ENCODE measurements around the gene TRIM2.
"Not testable (repeated sequence)": the region's sequence is repeated elsewhere in the genome, so short reads cannot be mapped to it uniquely, and the experiment has no call there.

Gene TRIM2

DNA sequence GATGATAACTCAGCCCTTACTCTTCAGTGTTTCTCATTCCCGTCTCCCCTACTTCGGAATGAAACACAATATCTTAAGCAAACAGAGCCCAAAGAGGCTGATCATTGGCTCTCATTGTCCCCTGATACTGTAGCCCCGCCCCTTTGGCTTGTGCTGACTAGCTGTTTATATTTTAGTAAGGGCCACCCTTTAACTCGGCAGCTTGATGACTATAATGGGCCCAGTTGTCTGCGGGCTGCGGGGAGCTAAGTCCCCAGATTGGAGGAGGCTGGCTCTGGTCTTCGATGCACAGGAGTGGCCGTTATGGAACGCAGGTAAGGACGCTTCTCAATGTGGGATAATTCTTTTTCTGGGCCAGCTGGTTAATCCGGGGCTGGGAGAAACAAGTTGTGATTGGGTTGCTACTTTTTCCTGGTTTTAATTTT lies at the start of gene TRIM2:
Gene TRIM2 (plus strand): TSS at position 197 of the 425 bp plus-strand sequence. CDS start 88 bp downstream, at position 285.
- peak; percentile 50 for DNase-seq

DNA sequence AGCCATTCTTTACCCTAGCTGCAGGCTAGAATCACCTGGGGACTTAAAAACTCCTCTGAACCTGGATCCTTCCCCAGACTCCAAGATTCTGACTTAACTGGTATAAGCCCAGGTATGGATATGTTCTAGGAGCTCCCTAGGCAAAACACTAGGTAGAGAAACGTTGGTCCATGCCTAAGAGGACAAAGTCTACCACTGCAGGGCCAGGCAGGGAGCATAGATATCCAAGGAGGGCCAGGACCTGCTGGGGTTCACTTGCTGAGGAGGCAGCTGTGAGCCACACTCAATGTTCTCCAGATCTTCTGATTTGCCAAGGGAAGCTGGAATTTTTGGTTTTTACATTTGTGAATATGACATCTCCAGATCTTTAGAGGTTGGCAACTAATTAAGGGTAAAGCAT lies 48.6 kb upstream of the TRIM2 start:
- no peak for DNase-seq

DNA sequence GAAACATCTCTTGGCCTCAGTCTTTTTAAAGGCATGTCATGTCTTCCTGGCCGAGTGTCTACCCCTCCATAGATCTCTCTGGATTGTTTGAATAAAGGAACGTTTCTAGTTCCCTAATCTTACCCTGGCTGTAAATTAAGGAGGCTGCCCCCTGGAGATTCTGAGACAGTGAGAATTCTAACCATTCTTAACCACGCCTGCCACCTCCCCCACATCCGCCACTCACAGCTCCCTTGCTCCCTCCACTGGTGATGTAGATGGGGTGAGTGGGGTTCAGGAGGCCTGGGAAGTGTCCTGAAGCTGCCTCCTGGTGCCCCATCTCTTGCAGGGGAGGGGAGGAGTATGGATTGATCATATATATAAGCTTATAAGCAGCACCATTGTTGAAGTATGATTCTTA lies 48.0 kb upstream of the TRIM2 start:
- no peak for DNase-seq

DNA sequence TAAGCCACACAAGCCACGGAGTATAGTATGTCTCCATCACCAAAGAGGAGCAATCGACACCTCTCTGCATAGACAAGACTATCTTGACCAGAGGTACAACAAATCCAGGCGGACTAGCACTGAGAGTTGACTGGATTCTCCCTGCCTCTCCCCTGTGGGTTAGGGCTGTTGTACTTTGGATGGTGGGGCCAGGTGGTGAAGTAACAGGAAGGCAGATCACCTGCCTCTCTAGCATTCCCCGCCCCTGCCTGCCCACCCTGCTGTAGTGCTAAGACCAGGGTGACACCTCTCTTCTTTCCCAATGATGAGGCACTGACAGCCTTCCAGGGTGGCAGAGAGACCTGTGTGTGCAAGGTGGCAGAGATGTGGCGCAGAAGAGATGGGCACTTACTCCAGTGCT lies 47.5 kb upstream of the TRIM2 start:
- no peak for DNase-seq

DNA sequence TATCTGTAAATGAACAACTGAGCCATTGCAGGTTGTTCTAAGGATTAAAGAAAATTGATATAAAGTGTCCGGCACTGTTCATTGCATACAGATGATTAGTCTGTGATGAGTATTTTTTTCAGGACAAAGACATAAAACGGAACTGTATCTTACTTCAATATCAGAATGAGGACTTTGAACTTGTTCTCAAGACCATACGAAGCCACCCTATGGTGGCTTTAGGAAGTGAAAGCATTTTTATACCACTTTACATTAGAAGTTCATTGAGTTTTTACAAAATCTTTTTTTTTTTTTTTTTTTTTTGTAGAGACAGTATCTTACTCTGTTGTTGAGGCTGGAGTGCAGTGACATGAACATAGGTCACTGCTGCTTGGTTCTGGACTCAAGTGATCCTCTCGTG lies 45.2 kb upstream of the TRIM2 start:
- DNase-seq = no peak

DNA sequence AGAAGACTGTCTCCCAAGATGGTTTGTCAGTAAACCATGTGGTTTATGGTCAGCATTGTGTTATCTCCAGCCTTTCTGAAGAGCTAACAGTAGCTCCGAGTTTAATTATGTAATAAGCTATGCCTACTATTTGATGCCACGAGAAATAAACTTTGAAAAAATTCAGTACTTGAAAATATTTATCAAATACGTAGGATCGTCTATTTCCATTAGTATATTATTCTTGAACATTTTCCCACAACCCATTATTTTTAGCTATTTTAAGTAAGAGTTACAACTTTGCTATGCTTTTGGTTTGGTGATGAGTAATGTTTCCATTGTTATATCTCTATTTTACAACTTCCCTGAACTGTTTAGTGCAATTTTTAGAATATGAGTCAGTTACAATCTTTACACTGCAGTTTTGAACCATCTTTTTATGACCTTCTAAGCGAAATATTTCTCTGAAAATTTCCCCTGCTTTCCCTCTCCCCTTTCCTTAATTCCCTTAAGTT lies 44.5 kb upstream of the TRIM2 start:
- DNase-seq = no peak

DNA sequence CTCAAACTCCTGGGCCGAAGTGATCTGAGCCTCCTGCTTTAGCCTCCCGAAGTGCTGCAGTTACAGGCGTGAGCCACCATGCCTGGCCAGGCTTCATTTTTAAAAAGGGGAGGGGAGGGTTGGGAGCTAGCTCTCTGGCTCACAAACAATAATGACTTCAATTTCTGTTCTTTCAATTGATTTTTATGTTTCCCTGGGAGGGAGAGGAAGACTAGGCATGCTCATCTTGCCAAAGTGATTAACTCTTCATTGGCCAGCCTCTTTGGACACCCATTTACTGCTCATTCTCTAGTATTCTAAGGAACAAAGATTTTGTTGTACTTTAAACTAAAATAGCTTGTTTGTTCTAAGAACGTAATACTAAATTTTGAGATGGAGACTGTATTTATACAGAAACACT lies 43.4 kb upstream of the TRIM2 start:
- DNase-seq = no peak

DNA sequence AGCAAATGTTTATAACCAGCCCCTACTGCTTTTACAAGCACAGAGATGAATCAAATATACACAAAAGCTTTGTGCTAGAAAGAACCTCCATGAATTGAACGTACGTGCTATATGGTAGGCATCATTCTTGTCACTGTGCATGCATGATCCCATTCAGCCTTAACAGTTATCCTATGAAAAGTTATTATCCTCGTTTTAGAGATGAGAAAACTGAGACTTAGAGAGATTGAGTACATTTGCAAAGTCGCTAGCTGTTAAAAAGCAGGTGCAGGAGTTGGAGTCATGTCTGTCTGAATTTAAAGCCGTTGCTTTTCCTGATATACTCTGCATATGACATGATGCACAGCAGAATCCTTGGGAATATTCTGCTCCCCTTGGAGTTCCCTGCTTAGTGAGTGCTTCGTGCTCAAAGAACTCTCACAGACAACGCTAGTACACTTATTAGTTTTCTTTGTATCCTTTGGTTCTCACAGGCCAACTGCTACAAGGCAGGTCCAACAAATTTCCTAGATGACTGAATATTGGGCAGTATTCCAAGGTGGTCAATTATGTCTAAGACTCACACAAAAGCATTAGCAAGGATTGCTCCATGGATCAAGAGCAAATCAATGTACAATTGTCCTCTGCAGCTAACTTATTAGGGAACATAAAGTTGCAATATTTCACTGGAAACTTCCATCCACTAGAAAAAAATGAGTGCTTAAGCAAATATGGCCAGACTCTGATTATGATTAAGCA lies 42.8 kb upstream of the TRIM2 start:
- peak; percentile 8 for DNase-seq

DNA sequence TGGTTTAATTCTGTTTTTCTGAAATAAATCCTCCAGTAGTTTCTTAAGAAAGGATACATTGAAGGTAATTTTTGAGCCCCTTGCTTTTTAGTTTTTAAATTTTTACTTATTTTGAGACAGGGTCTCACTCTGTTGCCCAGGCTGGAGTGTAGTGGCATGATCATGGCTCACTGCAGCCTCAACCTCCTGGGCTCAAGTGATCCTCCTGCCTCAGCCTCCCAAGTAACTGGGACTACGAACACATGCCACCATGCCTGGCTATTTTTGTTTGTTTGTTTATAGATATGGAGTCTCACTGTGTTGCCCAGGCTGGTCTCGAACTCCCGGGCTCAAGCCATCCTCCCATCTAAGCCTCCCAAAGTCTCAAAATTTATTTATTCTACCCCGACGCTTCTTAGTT lies 39.0 kb upstream of the TRIM2 start:
- not testable (repeated sequence) for DNase-seq

DNA sequence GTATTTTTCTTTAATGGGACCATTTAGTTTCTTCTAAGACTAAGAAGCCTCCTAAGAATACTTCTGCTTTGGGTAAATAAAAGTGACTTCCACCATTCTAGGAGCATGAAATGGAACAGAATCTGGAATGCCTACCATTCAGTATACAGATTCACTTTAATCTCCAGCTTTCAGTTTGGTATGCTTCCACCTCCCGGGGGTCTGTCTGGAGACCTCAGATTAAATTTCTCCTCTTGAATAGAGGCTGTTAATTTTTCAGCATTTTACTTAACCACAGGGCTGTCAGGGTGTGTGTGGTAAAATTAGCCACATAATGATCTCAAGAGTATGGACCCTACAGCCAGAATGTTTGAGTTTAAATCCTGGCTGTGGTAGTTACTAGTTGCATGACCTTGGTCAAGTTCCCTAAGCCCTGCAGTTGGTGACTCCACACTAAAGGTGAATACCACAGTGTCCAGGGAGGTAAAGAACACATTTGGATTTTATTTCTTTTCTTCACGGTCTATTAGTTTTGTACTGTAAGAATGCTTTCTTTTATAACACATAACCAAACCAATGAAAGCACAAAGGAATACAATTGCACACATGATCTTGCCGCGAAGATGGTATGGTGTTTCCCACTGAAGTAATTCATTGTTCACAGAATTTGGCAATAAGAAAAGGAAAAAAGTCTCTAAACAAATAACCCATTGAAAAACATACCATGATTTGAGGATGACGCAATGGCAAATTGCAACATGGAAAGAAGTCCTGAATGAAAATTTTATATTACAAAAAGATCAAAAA lies 37.3 kb upstream of the TRIM2 start:
- no peak for DNase-seq

DNA sequence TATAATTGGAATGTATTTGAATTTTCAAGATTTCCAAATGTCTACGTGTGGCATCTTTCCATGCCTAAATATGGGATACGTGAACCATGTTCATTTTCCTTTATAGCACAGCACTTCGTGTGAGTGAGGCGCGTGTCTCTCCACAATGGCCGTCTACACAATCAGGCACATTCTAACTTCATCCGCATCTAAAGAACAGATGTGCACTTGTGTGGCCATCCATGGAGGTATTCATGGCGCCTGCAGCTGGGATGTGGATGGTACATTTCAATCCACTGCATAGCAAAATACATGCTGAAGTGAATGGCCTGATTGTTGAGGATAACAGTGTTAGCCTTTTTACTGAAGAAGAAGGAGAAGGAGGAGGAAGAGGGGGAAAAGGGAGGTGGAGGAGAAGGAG lies 34.5 kb upstream of the TRIM2 start:
- DNase-seq = no peak

DNA sequence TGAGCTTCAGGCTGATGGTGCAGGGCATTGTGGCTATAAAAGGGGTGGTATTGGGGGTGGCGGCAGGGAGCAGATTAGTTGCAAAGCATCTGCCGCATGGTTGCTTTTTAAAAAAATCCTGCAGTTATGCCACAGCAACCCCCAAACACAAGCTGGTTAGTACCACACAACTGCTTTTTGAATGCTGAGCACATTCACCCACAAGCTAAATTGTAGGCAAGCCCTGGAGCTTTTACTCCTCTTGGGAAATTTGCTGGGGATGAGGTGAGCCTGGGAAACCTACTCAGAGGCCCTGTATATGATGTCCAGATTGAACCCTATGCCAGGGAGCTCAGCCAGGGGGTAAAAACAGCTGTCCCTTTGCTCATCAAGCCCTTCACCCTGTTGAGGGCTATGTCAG lies 33.8 kb upstream of the TRIM2 start:
- DNase-seq = no peak

DNA sequence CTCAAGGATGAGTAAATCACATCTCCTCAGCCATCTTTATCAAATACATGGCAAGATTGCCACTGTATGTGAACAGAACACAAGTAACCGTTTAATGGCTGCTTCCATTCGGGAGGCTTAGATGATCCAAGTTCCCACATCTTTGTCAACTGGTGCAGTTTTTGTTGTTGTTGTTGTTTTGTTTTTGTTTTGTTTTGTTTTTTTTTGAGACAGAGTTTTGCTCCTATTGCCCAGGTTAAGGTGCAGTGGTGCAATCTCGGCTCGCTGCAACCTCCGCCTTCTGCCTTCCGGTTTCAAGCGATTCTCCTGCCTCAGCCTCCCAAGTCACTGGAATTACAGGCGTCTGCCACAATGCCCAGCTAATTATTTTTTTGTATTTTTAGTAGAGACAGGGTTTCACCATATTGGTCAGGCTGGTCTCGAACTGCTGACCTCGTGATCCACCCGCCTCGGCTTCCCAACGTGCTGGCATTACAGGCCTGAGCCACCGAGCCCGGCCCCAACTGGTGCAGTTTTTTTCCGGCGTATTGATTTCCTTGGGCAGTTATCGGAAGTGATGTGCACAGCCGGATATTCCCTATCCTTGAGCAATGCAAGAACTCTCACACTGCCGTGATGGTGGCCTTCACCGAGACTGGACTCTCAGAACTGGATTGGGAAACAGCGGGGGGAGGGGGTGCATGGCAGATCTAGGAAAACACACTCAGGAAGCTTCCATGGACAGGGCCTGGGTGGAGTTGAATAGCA lies 29.2 kb upstream of the TRIM2 start:
- no peak for DNase-seq

DNA sequence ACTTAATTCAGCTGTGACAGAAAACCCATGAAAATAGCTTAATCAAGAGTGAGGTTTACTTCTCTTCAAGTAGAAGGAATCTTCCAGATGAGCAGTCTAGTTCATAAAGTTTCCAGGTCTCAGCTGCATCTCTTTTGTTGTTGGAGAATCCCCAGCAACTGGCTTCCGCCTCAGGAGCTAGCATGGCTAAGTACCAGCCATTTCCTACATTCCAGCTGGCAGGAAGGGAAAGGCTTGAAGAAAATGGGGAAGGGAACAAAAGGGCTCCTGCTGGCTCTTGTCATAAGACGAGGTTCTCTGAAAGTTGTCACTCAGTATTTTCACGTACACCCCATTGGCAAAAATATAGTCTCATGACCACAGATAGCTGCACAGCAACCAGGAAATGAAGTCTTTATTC lies 27.3 kb upstream of the TRIM2 start:
- DNase-seq = no peak

DNA sequence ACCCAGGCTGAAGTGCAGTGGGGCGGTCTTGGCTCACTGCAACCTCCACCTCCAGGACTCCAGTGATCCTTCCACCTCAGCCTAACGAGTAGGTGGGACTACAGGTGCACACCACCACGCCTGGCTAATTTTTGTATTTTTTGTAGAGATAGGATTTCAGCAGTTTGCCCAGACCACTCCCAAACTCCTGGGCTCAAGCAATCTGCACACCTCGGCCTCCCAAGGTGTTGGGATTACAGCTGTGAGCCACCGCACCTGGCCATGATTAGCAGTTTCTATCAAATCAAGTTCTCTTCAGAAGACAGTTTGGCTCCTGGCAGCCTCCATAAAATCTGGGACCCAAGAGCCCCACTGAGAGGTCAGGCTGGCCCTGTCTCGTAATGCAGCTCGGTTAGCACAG lies 26.4 kb upstream of the TRIM2 start:
- DNase-seq = no peak

DNA sequence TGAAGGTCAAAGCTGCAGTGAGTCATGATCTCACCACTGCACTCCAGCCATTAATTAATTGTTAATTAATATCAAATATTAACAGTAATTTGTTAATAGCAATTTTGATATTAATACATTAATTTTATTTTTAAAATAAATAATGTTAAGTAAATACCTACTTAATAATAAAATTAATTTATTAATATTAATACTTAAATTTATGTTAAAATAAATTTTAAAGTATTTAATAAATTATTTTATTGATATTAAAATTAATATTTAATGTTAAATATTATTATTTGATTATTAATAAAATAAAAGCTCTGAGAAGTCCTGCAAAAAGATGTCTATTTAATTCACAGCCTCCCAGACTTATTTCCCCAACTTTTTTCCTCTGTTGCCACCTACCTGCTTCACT lies 25.1 kb upstream of the TRIM2 start:
- DNase-seq = no peak

DNA sequence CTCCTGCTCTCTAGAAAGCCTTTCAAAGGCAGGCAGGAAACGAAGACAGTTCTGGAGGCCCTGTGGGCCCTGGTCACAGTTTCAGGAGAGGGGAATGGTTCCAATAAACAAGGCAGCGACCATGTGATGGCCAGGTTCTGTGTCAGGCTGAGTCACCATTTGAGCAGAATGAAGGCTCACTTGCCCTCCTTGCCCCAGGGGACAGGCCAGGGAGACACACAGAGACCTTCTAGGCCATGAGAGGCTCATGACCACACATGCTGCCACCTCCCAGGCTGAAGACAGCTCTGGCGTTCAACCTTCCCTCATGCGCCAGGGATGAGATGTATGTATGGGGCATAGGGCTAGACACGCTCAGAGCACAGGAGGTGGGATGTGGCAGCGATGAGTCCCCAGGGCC lies 22.9 kb upstream of the TRIM2 start:
- DNase-seq = no peak

DNA sequence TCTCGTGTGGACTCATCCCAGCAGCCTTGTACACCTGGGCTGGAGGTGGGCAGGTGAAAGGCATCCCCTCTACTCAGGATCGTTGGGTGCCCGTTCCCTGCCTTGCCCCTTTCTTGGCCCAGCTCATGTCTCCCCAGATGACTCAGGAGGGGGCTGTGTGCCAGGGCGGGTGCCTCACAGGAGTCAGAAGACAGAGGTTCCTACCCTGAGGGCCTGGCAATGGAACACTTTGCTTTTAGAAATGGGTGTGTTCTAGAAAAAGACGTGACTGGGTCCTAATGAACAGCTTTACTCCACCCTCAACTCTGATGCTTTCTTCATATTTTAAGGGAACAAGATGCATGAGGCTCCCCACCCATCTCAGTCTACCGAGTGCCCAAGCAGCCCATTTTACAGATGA lies 22.5 kb upstream of the TRIM2 start:
- no peak for DNase-seq

DNA sequence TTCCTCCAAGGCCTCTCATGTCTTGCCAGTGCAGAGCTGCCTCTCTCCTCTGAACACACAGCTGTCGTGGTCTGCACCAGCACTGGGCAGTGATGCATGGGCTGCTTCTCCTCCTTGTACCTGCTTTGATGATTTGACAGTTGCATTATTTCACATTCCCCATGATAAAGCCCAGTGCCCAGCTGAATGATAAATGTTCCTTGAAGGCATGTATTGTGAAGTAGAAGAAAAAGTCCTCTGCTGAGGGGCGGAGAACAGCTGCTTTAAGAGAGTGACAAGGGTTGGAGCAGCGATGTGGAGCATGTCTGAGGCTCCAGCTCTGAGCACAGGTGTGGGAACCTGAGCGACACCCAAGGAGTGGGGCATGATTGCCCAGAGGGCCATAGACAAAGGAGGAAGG lies 21.1 kb upstream of the TRIM2 start:
- DNase-seq = no peak

DNA sequence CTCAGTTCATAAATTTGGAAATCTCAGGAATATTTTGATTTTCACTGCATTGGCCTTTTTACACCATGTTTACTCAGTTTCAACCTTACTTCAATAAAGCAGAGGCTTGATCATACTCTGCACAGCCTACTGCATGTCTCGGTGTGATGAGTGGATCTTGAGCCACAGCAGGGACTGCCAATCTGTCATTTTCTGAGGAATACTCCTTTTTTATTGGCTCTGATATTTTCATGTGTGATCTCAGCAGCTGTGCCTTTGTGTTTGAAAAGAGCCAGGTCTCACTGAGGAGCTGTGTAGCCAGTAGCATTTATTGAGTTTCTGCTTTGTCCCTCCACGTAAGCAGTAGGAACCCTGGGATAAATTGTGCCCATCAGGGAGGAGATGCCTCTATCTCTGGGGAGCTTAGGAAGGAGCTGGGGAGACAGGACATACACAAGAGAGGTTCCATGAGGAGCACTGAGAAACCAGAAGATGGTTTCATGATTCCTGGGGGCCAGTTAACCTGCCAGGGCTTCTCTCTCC lies 18.9 kb upstream of the TRIM2 start:
- no peak for DNase-seq

DNA sequence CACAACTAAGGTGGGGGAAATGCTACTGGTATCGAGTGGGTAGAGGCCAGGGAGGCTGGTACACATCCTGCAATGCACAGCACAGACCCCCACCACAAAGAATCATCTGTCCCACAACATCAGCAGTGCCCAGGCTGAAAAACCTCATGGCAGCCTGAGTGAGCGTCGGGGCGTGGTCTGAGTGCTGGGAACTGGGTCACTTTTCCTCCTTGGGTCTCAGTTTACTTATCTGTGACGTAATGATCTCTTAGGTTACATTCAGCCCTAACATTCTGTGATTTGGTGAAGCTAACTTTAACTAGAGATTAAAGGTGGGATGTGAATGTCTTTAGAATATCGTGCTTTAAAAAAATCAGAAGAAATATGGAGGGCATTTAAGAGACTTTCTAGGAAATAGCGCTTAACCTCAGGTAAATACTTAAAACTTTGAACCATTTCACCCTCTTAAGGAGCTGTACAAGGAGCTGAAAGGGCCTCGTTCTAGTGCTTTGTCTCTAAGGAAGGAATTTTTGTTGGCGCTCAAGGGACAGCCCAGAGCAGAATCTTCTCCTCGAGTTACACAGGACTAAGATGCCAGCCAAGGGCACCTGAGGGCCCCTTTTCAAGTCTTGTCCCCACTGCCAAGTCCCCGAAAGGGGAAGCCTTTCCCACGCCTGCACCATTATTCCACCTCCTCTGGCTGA lies 18.1 kb upstream of the TRIM2 start:
- no peak for DNase-seq

DNA sequence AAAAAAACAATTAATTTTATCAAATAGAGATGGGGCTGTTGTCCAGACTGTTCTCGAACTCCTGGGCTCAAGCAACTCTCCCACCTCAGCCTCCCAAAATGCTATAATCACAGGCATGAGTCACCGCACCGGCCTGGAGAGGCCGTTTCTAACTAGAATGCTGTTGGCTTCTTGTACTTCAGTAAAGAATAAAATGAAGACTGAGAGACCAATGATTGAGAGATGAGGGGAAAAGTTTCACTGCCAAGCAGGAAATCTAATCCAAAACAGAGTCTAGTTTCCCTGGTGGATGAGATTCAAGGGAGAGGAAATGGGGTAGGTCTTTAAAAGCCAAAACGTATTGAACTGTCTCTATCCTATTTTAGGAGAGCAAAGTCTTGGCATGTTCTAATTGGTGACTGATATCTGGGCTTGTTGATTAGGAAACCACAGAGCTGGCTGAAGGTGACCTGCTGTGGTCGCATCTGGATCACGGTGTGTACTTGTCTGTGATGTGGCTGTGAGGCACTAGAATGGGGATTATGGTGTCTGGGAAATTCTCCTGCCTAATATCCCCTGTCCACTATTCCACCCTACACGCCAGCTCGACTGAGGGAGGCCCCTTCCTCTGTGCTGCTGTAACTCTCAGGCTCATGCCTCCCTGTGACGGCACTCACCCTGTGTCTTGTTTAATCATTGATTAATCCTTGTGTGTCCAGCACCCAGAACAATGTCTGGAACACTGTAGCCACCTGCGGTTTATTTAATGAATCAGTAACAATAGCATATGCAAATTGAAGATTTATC lies 15.0 kb upstream of the TRIM2 start:
- no peak for DNase-seq
